BJ (cell line): ENCODE results near the gene JAG1. TPM values are rescaled to one million over a fixed set of nuclear protein-coding genes. Genes with fewer than 3 reads are reported as not detected.

ENCODE experiments used
- CTCF ChIA-PET: fragments of 350-600 bp; formaldehyde crosslinking; extraction: SDS; loops from one replicate; lab custom pipeline; 2021; ENCODE audit warnings: antibody characterized with exemption, inconsistent platforms; lab: Yijun Ruan, JAX
- POLR2A ChIA-PET: fragments of 300-600 bp; sonication (Branson Sonifier 250); formaldehyde crosslinking; extraction: SDS; loops from one replicate; lab custom pipeline; 2021; ENCODE audit warnings: antibody characterized with exemption; lab: Charles Lee
- DNase-seq: peaks from one replicate; pipeline ENCODE4 v3.0.0-alpha.2; 2011; ENCODE audit warnings: low read depth
- H3K27me3 ChIP-seq: 2 replicates; pipeline ENCODE4 v1.6.0; 2011; ENCODE audit warnings: low read length; ENCODE audit not compliant: control insufficient read depth, insufficient read depth
- H3K36me3 ChIP-seq: 2 replicates; pipeline ENCODE4 v1.5.1; 2011; ENCODE audit warnings: low read length; ENCODE audit not compliant: control insufficient read depth, insufficient read depth
- H3K4me3 ChIP-seq: 2 replicates; pipeline ENCODE4 v1.5.1; 2011; ENCODE audit warnings: low read depth, mild to moderate bottlenecking, control low read depth, low read length
- polyA plus RNA-seq: library from polyadenylated mRNA; depleted of rRNA; stranded (reverse); fragments of >200 nt; gene quantifications from 2 replicates; pipeline ENCODE4 v1.2.3, GENCODE V29; 2011
- TF ChIP-seq, protein P1 (sequence below): IDR thresholded peaks from 2 replicates; pipeline ENCODE4 v1.5.1; 2011; ENCODE audit warnings: low read depth, mild to moderate bottlenecking, control low read depth, inconsistent platforms, low read length, moderate library complexity; ENCODE audit not compliant: insufficient read depth

Gene JAG1
- polyA plus RNA-seq, 1 experiment, result 19.9 TPM

DNA sequence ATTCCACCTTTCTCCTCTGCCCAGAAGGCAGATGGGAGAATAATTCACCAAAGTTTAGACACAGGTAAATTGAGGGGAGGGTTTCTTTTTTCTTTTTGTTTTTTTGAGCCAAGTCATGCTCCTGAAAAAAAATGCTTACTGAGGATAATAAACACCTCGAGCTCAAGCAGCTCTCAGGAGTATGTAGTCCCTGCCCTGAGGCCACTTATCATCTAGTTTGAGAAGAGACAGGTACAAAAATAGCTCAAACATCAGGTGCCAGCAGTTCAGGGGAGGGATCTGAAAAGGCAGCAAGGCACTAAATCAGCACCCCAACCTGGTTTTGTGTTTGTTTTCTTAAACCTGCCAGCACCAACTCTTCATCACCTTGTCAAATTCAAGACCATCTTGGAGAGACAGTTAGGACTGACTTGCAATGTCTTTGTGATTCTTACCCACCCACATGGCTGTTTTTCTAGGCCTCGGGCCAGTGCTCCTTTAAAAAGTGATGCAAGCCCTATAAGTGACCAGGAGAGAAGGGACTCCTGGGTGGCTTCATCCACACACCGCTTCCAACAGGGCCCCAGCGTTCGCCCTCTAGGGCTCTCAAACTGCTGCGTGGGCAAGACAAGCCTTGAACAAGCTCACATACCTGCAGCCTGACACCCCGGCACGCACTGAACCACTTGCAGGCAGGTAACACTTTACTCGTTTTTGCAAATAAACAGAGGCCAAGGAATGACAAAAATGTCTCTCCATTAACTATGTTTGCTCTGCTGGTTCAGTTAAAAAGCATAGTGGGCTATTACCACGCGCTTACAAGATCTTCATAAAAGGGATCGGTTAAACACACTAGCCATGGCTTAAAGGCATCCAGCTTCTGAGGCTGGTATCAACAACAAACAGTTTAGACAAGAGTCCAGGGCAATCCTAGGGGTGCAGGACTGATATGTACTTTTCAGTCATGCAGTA lies 13.9 kb downstream of the JAG1 start:
- POLR2A ChIA-PET, result no interaction called here
- CTCF ChIA-PET, result interaction anchor here (0.9 to 4.5 kb wide), 2 partner anchors 9 to 11 kb away, joined by 3 to 16 read pairs; no protein-coding TSS in a partner anchor
- Histone ChIP-seq H3K27me3 (no peaks in the 10 kb centered on the region), H3K4me3 (no peak overlapping the region), H3K36me3 (peaks cover 12% of the 10 kb centered on the region)
- DNase-seq, result no peak
- TF ChIP-seq, protein P1, sequence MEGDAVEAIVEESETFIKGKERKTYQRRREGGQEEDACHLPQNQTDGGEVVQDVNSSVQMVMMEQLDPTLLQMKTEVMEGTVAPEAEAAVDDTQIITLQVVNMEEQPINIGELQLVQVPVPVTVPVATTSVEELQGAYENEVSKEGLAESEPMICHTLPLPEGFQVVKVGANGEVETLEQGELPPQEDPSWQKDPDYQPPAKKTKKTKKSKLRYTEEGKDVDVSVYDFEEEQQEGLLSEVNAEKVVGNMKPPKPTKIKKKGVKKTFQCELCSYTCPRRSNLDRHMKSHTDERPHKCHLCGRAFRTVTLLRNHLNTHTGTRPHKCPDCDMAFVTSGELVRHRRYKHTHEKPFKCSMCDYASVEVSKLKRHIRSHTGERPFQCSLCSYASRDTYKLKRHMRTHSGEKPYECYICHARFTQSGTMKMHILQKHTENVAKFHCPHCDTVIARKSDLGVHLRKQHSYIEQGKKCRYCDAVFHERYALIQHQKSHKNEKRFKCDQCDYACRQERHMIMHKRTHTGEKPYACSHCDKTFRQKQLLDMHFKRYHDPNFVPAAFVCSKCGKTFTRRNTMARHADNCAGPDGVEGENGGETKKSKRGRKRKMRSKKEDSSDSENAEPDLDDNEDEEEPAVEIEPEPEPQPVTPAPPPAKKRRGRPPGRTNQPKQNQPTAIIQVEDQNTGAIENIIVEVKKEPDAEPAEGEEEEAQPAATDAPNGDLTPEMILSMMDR, result no peak

DNA sequence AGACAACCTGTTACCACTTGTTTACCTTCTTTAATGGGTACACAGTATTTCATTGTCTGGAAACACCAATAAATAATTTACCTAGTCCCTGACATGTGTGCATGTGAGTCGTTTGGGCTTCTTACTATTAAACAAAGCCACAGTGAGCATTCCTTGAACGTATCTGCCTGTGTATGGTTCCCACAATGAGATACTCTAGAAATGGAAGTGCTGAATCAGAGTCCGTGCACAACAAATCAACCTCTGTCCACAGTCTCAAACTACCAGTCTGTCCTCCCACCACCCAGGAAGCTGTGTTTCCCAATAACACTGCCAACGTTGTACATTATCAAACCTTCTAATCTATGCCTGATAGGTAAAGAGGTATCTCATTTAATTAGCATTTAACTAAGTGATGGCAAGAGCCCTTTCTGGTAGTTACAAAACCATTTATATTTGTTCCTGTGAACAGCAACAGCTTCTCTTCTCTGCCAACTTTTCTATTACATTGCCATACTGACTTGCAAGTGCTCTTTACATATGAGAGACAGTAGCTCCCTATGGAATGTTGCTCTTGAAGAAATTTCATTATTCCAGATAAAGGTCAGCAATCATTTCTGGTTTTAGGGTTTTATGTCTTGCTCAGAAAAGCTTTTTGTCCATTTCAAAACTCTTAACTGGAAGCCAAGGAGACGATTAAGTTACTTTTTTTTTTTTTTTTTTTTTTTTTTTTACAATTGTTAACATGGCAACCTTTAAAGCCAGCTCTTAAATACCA lies 14.7 kb downstream of the JAG1 start:
- Histone ChIP-seq H3K4me3 (no peak overlapping the region), H3K27me3 (no peaks in the 10 kb centered on the region), H3K36me3 (peaks cover 12% of the 10 kb centered on the region)
- POLR2A ChIA-PET, result no interaction called here
- DNase-seq, result no peak
- CTCF ChIA-PET, result interaction anchor here (0.9 to 4.5 kb wide), 2 partner anchors 8 to 12 kb away, joined by 3 to 16 read pairs; no protein-coding TSS in a partner anchor
- TF ChIP-seq, protein P1, result no peak

DNA sequence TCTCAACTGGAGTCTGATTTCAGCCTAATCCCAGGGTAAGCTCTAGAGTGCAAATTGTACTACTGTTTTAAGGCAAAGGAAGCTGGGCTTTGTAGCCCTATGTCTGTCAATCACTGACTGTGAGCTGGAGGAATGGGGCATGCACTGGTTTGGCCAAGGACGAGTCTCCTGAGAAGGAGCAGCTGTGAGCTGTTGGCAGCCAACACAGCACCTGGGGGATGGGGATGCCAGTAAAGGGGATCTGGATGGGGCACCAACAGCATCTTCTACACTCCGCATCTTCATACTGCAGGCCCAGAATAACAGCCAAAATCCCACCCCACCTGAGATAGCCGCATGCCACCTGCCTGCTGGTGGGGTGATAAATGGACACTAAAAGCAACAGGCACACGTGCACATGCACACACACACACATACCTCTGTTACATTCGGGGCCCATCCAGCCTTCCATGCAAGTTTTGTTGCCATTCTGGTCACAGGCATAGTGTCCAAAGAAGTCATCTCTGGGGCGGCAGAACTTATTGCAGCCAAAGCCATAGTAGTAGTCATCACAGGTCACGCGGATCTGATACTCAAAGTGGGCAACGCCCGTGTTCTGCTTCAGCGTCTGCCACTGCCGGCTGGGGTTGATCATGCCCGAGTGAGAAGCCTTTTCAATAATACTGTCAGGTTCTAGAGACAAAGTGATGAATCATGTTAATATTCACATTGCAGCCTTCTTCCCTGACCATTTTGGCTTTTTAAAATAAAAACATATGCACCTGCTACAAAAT lies 15.6 kb downstream of the JAG1 start:
- TF ChIP-seq, protein P1, result no peak
- Histone ChIP-seq H3K27me3 (no peaks in the 10 kb centered on the region), H3K36me3 (peaks cover 12% of the 10 kb centered on the region), H3K4me3 (no peak overlapping the region)
- CTCF ChIA-PET, result interaction anchor here (1.0 to 1.1 kb wide), 2 partner anchors 13 to 29 kb away, joined by 3 read pairs; no protein-coding TSS in a partner anchor
- POLR2A ChIA-PET, result no interaction called here
- DNase-seq, result no peak

DNA sequence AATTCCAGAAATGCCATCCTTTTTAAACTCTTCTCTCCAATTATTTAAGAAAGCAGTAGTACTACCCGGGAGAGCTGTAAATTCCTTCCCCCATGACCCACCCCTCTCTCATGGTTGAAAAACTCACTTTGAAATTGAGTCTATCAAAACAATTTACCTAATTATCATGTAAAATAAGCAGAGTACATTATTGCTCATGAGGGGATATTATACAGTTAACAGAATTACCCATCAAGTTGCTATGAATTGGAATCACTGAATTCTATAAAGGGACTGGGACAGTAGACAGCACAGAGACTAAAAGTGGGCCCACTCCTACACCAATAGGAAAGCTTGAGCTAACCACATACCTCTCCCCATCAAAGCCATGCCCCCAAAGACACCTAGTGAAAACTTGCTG lies 16.3 kb downstream of the JAG1 start:
- TF ChIP-seq, protein P1, result no peak
- DNase-seq, result no peak
- POLR2A ChIA-PET, result no interaction called here
- no peaks in the 10 kb centered on the region for H3K27me3 ChIP-seq
- H3K36me3 ChIP-seq, result peaks cover 10% of the 10 kb centered on the region
- no peak overlapping the region for H3K4me3 ChIP-seq
- CTCF ChIA-PET, result interaction anchor here (1.0 to 1.1 kb wide), 2 partner anchors 14 to 28 kb away, joined by 3 read pairs; no protein-coding TSS in a partner anchor
